GM13977 (cell line): Measurements from ENCODE around the gene TSPOAP1.

Experiments used
- DNase-seq: peaks from one replicate; pipeline ENCODE4 v3.0.0; 2012; ENCODE audit warnings: low spot score
- CTCF ChIP-seq: IDR thresholded peaks from 2 replicates; pipeline ENCODE4 v1.5.1; 2012; ENCODE audit warnings: mild to moderate bottlenecking, control low read depth; ENCODE audit not compliant: insufficient read depth; ENCODE audit errors: extremely low read depth, missing control alignments
- in situ Hi-C: fragments of 300-500 bp; cut with MboI; formaldehyde crosslinking; loops from one replicate; pipeline ENCODE4 v1.12.0; 2022; ENCODE audit warnings: low sequenced_read_pairs, low pct_unique_long_range_greater_than_20kb, mixed read lengths, inconsistent platforms; ENCODE audit not compliant: unreplicated experiment

TSPOAP1 gene

GRCh38 chr17:58332778-58333735 is 4.5 kb upstream of the TSPOAP1 start:
- no peak for TF ChIP-seq CTCF
- DNase-seq = no peak
- in situ Hi-C loops = no loop called here

GRCh38 chr17:58331815-58332777 is 3.5 kb upstream of the TSPOAP1 start:
- TF ChIP-seq CTCF = no peak
- in situ Hi-C loops = no loop called here
- peak; percentile 78 for DNase-seq

GRCh38 chr17:58330997-58331814 is 2.6 kb upstream of the TSPOAP1 start:
- TF ChIP-seq CTCF = no peak
- no peak for DNase-seq
- in situ Hi-C loops = no loop called here

GRCh38 chr17:58330538-58330996 is 2.0 kb upstream of the TSPOAP1 start:
- no peak for DNase-seq
- TF ChIP-seq CTCF = no peak
- in situ Hi-C loops = no loop called here

GRCh38 chr17:58329810-58330537 is 1.4 kb upstream of the TSPOAP1 start:
- no peak for DNase-seq
- TF ChIP-seq CTCF = no peak
- in situ Hi-C loops = no loop called here
